ENCODE measurements around the gene CTRL. TPM values are rescaled to one million over a fixed set of nuclear protein-coding genes. Genes with fewer than 3 reads are reported as not detected.

CTRL gene
- total RNA-seq, 1 donor from 2014 or later: 1.2 TPM

GRCh38 chr16:67883146-67883871 is 48.4 kb downstream of the CTRL start:
- Mint-ChIP-seq H3K9me3 (ENCODE audit: unreplicated experiment) (no peaks in the 10 kb centered on the region), H3K27ac (ENCODE audit: unreplicated experiment) (peak overlapping the region; percentile 88), H3K4me3 (ENCODE audit: unreplicated experiment) (no peak overlapping the region), H3K4me1 (ENCODE audit: low read depth, unreplicated experiment) (peaks cover 7% of the 10 kb centered on the region), H3K36me3 (ENCODE audit: low read depth, unreplicated experiment) (peaks cover 21% of the 10 kb centered on the region), H3K27me3 (ENCODE audit: low read depth, unreplicated experiment) (no peaks in the 10 kb centered on the region)
- Histone ChIP-seq H3K27ac (ENCODE audit: low read depth, low read length) (no peak overlapping the region), H3K4me2 (ENCODE audit: low read length) (no peak overlapping the region), H3K27me3 (ENCODE audit: insufficient read depth, low read length) (no peaks in the 10 kb centered on the region), H4K20me1 (ENCODE audit: insufficient read depth, low read length) (peaks cover 49% of the 10 kb centered on the region), H2AFZ (ENCODE audit: low read depth, low read length) (no peak overlapping the region), H3K4me1 (ENCODE audit: insufficient read depth, low read length) (peaks cover 6% of the 10 kb centered on the region), H3K9me3 (ENCODE audit: insufficient read depth, low read depth, low read length) (no peaks in the 10 kb centered on the region), H3K79me2 (ENCODE audit: insufficient read depth, low read length) (no peaks in the 10 kb centered on the region), H3K9ac (ENCODE audit: low read length) (no peak overlapping the region), H3K36me3 (ENCODE audit: insufficient read depth, low read length) (peaks cover 28% of the 10 kb centered on the region), H3K4me3 (ENCODE audit: insufficient read depth, low read depth, low read length) (no peak overlapping the region)
- DNase-seq (ENCODE audit: low read depth): no peak
- FAIRE-seq: no peak
- TF ChIP-seq CTCF (IDR thresholded peaks at IDR 0.05; ENCODE audit: insufficient read depth, low read depth, low read length) (no peak), EZH2 (IDR thresholded peaks at IDR 0.05; ENCODE audit: insufficient read depth, low read length) (no peak)

GRCh38 chr16:67882374-67883145 is 49.1 kb downstream of the CTRL start:
- Histone ChIP-seq H3K4me1 (ENCODE audit: insufficient read depth, low read length) (peaks cover 6% of the 10 kb centered on the region), H3K9me3 (ENCODE audit: insufficient read depth, low read depth, low read length) (no peaks in the 10 kb centered on the region), H4K20me1 (ENCODE audit: insufficient read depth, low read length) (peaks cover 56% of the 10 kb centered on the region), H3K36me3 (ENCODE audit: insufficient read depth, low read length) (peaks cover 32% of the 10 kb centered on the region), H3K79me2 (ENCODE audit: insufficient read depth, low read length) (peaks cover 4% of the 10 kb centered on the region), H3K27ac (ENCODE audit: low read depth, low read length) (no peak overlapping the region), H3K27me3 (ENCODE audit: insufficient read depth, low read length) (no peaks in the 10 kb centered on the region), H3K4me2 (ENCODE audit: low read length) (no peak overlapping the region), H3K9ac (ENCODE audit: low read length) (no peak overlapping the region), H2AFZ (ENCODE audit: low read depth, low read length) (no peak overlapping the region), H3K4me3 (ENCODE audit: insufficient read depth, low read depth, low read length) (no peak overlapping the region)
- no peaks in the 10 kb centered on the region for H3K27me3 Mint-ChIP-seq (ENCODE audit: low read depth, unreplicated experiment)
- peaks cover 22% of the 10 kb centered on the region for H3K36me3 Mint-ChIP-seq (ENCODE audit: low read depth, unreplicated experiment)
- no peak for DNase-seq (ENCODE audit: low read depth)
- H3K4me1 Mint-ChIP-seq (ENCODE audit: low read depth, unreplicated experiment): peaks cover 7% of the 10 kb centered on the region
- TF ChIP-seq CTCF (IDR thresholded peaks at IDR 0.05; ENCODE audit: insufficient read depth, low read depth, low read length) (no peak), EZH2 (IDR thresholded peaks at IDR 0.05; ENCODE audit: insufficient read depth, low read length) (no peak)
- no peaks in the 10 kb centered on the region for H3K9me3 Mint-ChIP-seq (ENCODE audit: unreplicated experiment)
- no peak overlapping the region for H3K4me3 Mint-ChIP-seq (ENCODE audit: unreplicated experiment)
- FAIRE-seq: no peak
- no peak overlapping the region for H3K27ac Mint-ChIP-seq (ENCODE audit: unreplicated experiment)

All from astrocyte (in vitro differentiated cells and primary cell).